HepG2 (cell line): ENCODE measurements around the gene RBSN.

Experiments used
- EZH2 ChIP-seq: conservative IDR thresholded peaks from 2 replicates; pipeline ENCODE4 v1.6.1; 2012; ENCODE audit warnings: mild to moderate bottlenecking, low read depth, low read length, moderate library complexity
- FOXJ3 ChIP-seq: sonication (generic); formaldehyde crosslinking; IDR thresholded peaks from 2 replicates; pipeline ENCODE4 v1.4.0; 2020; ENCODE audit warnings: missing genetic modification reagents, mild to moderate bottlenecking, borderline replicate concordance
- HNF4A ChIP-seq: sonication (generic); formaldehyde crosslinking; IDR thresholded peaks from 2 replicates; pipeline ENCODE4 v1.4.0; 2020; ENCODE audit warnings: missing genetic modification reagents
- MED1 ChIP-seq: sonication (generic); formaldehyde crosslinking; IDR thresholded peaks from 2 replicates; pipeline ENCODE4 v1.4.0; 2020; ENCODE audit warnings: missing genetic modification reagents
- RNF2 ChIP-seq: fragments of 450-650 bp; conservative IDR thresholded peaks from 2 replicates; pipeline ENCODE4 v1.6.1; 2016; ENCODE audit warnings: low read depth
- TEAD3 ChIP-seq: optimal IDR thresholded peaks from 2 replicates; pipeline ENCODE3; 2016; ENCODE audit warnings: borderline replicate concordance
- ZNF660 ChIP-seq: sonication (generic); formaldehyde crosslinking; IDR thresholded peaks from 2 replicates; pipeline ENCODE4 v1.5.1; 2020; ENCODE audit warnings: mild to moderate bottlenecking, low read depth, missing genetic modification reagents, borderline replicate concordance
- ZSCAN31 ChIP-seq: sonication (generic); formaldehyde crosslinking; IDR thresholded peaks from 2 replicates; pipeline ENCODE4 v1.5.0; 2020; ENCODE audit warnings: low read depth, mild to moderate bottlenecking, missing genetic modification reagents
- TF ChIP-seq, protein P1 (sequence below): sonication (generic); formaldehyde crosslinking; IDR thresholded peaks from 2 replicates; pipeline ENCODE4 v1.4.0; 2020; ENCODE audit warnings: missing genetic modification reagents, mild to moderate bottlenecking, borderline replicate concordance
- TF ChIP-seq, protein P2 (sequence below): sonication (generic); formaldehyde crosslinking; IDR thresholded peaks from 2 replicates; pipeline ENCODE4 v1.5.0; 2020; ENCODE audit warnings: mild to moderate bottlenecking, missing genetic modification reagents, moderate library complexity

DNA sequence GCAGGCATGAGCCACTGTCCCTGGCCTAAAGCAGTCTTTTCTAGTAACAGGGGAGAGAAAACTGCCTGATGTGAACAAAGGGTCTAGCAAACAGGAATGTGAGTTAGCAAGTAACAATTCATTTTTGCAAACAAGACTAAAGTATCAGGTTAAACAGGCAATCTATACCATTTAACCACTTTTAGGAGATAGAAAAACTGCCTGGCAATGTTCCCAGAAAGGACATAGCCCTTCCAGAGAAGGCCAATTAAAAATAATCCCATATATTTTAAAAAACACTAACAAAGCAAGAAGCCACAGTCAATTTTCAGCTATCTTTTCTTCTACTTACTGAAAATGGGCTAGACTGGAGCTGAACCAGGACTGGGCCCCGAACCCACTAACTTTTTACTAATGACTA, 6.3 kb downstream of the RBSN start:
- no peak for TF ChIP-seq FOXJ3 (CRISPR knock-in tag)
- TF ChIP-seq, protein P1, sequence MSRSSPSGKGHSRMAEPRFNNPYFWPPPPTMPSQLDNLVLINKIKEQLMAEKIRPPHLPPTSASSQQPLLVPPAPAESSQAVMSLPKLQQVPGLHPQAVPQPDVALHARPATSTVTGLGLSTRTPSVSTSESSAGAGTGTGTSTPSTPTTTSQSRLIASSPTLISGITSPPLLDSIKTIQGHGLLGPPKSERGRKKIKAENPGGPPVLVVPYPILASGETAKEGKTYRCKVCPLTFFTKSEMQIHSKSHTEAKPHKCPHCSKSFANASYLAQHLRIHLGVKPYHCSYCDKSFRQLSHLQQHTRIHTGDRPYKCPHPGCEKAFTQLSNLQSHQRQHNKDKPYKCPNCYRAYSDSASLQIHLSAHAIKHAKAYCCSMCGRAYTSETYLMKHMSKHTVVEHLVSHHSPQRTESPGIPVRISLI (CRISPR knock-in tag), result no peak
- TF ChIP-seq RNF2, result no peak
- TF ChIP-seq ZNF660 (CRISPR knock-in tag), result no peak
- no peak for TF ChIP-seq TEAD3 (CRISPR knock-in tag)
- TF ChIP-seq ZSCAN31, result no peak
- TF ChIP-seq, protein P2, sequence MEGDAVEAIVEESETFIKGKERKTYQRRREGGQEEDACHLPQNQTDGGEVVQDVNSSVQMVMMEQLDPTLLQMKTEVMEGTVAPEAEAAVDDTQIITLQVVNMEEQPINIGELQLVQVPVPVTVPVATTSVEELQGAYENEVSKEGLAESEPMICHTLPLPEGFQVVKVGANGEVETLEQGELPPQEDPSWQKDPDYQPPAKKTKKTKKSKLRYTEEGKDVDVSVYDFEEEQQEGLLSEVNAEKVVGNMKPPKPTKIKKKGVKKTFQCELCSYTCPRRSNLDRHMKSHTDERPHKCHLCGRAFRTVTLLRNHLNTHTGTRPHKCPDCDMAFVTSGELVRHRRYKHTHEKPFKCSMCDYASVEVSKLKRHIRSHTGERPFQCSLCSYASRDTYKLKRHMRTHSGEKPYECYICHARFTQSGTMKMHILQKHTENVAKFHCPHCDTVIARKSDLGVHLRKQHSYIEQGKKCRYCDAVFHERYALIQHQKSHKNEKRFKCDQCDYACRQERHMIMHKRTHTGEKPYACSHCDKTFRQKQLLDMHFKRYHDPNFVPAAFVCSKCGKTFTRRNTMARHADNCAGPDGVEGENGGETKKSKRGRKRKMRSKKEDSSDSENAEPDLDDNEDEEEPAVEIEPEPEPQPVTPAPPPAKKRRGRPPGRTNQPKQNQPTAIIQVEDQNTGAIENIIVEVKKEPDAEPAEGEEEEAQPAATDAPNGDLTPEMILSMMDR, result no peak
- no peak for TF ChIP-seq MED1 (CRISPR knock-in tag)
- TF ChIP-seq HNF4A, result no peak
- TF ChIP-seq EZH2, result no peak
